Stimulated activated CD8-positive, alpha-beta memory T cell treated with anti-CD3 and anti-CD28 coated beads, Interleukin-7, amount 100 ng/mL, for 24 hours (primary cell): ENCODE results near the gene TIMD4.
A peak's percentile ranks its signal among the peaks of the same experiment; 100 is the strongest.

ENCODE experiments used
- DNase-seq: peaks from one replicate; pipeline ENCODE4 v3.0.0-alpha.2; 2020; ENCODE audit warnings: low read depth

TIMD4 gene

DNA sequence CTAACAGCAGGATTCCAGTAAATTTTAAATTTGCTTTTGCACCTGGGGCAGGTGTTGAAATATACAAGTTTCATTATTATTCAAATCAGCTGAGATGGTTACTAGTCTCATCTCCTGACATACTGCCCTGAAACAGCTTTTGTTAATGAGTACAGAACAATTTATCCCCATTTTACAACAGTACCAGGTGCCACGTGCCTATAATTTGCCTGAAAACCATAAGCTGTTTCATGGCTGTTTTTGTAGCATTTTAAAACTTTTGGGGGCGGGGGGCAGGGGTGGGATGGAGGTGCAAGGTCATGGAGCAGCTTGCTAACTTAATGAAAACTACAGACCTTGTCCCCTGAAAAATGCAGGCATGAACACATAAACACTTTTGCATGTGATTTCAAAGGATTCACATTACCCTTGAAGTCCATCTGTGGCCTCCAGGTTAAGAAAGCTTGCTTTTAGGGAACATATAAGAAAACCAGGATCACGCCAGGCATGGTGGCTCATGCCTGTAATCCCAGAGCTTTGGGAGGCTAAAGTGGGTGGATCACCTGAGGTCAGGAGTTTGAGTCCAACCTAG is 42.1 kb downstream of the TIMD4 start:
- DNase-seq, result no peak

DNA sequence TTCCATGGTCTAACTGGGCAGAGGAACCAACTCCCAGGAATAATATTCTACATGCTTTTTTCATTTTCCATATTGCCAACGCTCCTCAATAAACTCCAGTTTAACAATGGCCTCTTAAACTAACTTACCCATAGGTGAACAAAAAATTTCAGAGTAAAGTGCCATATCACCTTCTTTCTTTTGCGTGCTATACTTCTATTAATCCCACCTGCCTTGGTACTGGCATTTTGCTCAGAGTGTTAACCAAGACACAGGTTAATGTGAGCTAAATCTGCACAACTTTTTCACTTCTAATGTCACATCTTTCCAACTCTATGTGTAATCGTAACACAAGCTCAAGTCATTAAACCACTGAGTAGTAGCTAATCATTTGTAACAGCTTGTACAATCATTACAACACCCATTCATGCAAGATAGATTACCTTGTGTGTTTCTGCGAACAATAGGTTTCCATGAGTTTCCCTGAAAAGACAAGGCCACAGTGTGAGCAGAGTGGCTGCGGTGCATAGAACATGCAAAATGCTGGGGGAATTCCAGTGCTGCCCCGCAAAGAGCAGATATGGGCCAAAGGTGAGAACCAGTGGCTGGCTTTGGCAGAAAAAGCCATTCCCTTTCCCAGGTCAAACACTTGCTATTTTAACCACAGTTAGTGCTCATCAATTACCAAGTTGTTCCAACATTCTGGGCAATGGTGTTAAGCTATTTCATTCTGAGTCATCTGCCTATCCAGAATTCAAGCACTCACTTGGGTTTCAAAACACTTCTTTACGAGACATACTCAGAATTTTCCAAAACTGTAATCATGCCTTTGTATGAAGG is 42.8 kb downstream of the TIMD4 start:
- DNase-seq, result peak; percentile 30

DNA sequence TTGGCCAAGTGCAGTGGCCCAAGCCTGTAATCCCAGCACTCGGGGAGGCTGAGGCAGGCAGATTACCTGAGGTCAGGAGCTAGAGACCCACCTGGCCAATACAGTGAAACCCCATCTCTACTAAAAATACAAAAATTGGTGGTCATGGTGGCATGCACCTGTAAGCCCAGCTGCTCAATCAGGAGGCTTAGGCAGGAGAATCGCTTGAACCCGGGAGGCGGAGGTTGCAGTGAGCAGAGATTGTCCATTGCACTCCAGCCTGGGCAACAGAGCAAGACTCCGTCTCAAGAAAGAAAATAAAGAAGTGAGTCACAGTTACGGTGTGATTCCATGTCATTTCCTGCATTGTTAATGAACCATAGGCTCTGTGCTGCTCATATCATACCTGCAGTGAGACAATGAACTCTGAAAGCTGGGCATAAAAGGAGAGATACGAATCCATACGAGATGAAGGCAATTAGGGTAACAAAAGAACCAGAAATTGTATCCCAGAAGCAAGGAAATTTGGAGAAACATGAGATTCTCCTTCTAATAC is 44.6 kb downstream of the TIMD4 start:
- DNase-seq, result no peak

DNA sequence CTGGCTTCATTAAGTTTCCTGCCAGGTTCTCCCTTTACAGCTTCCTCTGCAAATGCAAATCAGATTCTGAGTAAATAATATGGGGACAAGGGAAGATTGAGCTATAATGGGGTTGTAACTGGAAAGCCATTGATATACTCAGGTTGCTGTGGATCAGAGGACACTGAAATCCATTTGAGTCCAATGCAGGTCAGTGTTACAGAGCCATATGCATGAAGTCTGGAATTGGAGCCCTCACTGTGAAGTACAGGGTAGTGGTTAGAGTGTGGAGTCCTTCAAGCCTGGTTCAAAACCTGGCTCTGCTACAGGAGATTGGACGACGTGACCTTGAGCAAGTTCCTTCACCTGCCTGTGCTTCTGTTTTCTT is 48.7 kb downstream of the TIMD4 start:
- DNase-seq, result no peak

DNA sequence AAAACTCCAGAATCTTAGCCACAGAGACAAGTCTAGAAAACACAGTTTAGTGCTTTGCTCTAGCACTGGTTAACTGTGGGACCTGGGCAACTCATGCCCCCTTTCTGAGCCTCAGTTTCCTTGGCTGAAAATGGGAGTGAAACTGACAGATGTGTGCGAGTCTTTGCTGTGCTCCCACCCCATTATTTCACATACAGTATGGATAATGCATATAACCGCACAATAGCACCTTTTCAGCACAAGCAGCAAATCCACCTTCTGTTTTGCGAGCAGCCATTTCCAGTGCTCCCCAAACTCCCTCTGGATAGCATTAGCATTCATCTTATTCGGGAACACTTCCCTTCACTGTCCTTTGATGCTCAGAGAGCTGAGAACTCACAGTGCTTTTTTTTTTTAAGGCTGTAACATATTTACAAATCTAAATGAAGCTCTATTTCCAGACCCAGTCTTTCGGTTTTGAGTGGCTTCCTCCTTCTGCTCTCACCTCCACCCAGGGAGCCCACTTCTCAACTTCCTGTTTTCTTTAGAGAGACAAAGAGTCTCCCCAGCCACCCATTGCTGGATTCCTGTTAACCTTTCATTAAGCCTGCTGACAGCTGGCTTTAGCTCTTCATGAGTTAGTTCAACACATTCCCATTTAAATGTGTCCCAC is 49.2 kb downstream of the TIMD4 start:
- no peak for DNase-seq

DNA sequence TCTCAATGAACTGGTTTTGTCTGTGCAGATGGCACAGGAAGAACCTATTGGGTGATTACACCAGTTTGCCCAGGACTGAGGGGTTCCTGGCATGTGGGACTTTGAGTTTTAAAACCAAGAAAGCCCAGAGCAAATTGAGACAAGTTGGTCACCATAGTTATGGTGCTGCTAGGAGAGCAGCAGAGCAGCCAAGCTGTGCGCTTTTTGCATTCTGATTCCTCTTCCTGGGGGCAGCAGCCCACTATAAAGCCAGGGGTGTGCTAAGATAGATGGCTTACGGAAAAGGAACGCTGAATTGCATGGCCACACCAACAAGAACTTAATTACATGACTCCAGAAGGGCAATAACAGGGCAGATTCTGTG is 49.7 kb downstream of the TIMD4 start:
- no peak for DNase-seq

DNA sequence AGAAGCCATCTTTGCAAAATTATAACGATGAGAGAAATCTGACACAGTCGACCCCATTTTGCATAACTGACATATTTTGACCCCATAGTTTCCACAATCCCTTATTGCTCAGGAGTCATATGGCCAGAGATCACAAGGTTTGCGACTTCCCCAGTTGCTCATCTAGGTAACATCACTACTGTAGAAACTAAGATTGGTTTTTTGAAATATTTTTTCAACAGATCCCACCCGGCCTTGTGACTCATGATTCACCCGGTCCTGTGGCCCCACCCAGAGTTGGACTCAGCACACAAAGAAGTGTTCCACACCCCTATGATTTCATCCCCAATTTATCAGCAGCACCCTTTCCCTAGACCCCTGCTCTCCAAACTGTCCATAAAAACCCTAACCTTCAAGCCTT is 50.2 kb downstream of the TIMD4 start:
- DNase-seq, result no peak

DNA sequence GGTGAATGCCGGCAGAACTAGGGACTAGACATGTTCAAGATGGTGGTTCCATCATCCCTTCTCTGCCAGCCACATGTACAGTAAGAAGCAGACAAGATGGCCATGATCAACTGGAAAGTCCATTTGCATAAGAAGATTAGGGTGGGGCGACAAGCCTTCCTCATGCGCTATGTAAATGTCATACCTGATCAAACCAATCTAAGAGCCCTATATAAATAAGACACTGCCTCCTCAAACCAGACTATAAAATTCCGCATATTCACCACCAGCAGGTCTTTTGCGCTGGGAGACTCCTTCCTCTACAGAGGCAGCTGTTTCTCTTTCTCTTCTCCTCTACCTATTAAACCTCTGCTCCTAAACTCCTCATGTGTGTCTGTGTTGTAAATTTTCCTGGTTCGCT is 53.8 kb downstream of the TIMD4 start:
- no peak for DNase-seq

DNA sequence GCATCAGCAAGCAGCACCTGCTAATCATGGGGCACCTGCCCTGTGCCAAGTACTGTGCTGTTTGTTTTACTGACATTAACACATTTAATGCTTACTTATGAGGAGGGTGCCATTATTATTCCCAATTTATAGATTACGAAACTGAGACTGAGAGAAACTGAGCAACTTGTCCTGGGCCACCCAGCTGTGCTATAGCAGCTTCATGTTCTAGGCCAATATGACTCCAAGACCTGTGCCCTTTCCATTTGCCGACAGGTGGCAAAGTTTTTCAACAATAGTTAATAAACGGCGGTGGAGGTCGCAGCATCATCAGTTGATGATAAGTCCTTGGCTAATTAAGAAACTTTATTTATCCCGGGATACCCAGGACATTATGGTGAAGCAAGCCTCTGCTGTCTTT is 55.4 kb downstream of the TIMD4 start:
- DNase-seq, result no peak

DNA sequence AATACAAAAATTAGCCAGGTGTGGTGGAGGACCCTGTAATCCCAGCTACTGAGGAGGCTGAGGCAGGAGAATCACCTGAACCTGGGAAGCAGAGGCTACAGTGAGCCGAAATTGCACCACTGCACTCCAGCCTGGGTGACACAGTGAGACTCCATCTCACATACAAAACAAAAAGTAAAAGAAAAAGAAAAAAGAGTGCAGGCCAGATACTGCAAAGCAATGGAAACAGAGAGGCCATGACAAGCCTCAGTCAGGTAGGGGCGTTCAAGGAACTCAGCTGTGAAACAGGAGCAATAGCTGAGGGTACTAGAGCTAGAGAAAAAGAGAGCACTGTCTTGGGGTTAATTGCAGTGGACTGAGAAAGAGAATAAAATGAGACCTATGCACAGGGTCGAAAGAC is 56.2 kb downstream of the TIMD4 start:
- no peak for DNase-seq

DNA sequence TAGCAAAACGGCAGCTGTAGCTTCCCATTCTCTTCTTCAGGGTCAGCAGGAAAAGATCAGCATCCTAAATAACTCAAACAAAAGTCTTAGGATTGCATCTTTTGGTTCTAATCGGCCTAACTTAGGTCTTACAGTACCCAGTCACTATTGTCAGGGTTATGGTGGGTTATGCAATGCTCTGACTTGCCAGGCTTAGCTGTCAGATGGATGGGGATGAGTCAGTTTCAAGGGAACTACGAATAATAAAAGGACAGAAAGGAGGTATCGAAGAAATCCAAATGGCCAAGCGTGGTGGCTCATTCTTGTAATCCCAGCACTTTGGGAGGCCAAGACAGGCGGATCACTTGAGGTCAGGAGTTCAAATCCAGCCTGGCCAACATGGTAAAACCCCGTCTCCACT is 66.5 kb downstream of the TIMD4 start:
- DNase-seq, result no peak

DNA sequence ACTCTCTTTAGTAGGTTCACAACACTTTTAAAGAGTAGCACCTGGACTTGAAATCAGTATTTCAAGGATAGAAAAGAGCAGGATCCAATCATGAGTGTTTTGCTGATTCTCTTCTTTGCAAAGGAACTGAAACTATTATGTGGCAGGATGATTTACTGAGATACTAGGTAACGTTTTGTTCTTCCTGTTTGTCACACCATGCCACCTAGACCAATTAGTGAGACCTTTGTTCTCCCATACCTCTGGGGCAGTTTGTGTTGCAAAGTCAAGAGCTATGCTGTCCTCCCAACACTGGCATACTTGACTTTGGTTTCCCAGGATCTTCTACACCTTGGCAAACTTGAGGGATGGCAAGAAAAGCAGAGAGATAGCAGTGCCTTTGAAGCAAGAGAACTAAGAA is 69.5 kb downstream of the TIMD4 start:
- DNase-seq, result no peak

DNA sequence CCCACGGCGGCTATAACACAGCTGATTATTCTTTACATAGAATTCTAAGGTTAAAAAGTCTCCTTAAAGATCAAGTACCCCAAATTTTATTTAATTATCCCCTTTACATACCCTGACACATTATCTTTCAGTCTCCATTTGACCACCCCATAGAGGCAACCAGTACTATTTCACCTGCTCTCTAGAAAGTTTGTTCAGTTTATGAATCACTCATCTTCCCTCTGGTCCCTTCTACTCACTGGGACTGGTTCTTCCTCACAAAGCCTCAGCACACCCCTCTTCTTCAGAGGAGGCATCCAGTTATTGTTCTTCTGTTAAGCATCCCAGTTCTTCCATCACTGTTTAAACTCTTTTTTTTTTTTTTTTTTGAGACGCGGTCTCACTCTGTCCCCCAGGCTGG is 70.2 kb downstream of the TIMD4 start:
- DNase-seq, result no peak

DNA sequence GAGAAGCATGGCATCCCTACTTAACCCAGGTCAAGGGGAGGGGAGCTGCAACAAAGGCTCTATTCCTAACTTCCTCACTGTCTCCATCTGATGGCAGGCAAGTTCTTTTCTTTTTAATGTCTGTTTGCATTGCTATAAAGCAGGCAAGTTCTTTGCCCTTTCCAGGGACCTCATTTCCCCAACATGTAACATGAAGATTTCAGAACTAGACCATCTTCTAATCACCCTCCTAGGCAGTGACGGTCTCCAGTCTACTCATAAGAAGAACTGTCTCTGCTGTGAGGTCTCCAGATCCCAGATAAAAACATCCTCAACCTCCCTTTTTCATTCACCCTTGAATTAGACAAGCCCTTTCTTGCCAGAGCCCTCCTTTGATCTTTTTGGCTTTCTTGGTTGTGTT is 70.8 kb downstream of the TIMD4 start:
- DNase-seq, result no peak

DNA sequence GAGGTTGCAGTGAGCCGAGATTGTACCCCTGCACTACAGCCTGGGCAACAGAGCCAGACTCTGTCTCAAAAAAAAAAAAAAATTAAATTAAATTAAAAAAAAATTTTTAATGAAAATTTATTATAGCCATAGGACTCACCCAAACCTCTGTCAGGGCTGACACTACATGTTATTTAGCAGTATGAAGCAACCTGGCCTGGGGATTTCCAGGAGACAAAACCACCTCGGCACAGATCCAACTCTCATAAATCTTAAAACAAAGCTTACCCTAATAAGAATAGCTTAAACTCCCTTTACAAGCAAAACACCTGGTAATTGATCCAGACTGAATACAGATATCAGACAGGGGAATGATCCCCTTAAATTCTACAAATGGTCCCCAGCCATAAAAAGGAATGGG is 74.5 kb downstream of the TIMD4 start:
- DNase-seq, result no peak

DNA sequence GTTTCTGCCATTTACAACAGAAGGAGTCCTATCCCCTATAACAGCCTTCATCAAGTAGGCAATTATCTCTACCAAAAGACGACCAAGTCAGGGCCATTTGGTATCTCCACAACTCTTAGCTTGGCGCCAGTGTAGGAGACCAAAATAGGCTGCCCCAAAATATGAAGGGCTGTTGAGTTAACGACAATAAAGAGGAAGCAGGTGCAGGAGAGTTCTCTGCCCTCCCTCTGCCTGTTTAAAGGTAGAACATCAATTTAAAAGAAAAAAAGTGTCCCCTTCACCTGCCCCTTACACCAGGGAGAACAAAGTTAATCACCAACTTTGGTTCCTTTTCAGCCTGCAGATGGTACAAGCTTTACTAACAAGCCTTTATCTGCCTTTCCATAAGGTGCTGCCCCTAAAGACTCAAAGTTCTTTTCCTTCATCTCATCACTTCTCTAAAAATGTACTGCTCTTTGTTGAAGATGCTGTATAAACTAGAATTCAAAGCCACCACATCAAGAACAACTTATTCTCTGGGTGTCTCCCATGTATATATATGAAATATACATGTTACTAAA is 79.6 kb downstream of the TIMD4 start:
- DNase-seq, result no peak

DNA sequence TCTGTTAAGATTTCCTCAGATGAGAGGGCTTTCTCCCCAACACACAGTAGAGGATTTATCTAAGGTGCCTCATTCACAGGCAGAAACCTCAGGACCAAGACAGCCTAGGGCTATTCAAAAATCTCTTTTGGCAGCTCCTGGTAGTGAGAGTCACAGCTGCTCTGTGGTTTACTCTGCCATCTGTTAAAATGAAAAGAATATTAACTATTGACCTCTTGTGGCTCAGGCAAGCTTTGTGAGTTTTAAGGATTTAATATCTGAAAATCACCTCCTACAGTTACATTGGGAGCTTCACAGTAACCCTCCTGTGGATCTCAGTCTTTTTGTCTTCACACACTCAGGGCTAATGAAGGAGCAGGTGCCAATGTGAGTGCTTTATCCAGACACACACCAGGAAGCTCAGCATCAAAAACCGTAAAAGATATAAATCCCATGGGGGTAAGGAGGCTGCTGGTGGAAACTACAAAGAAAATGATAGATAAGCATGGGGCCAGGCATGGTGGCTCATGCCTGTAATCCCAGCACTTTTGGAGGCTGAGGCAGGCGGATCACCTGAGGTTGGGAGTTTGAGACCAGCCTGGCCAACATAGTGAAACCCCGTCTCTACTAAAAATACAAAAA is 83.3 kb downstream of the TIMD4 start:
- DNase-seq, result no peak

DNA sequence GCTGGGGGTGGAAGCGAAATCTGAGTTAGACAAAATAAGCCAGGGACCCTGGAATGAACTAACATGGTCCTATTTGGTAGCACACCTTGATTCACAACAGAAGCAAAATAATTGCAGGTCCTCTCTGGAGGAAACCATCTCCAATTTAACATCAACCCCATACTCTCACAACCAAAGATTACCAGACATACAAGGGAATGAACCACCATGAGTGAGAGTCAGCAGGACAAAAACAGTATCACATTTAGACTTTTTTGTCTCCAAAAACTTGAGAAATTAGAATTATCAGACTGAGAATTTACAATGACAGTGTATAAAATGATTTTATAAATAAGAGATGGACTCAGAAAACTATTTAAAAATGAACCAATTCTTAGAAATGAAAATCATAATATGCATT is 91.8 kb downstream of the TIMD4 start:
- DNase-seq, result no peak

DNA sequence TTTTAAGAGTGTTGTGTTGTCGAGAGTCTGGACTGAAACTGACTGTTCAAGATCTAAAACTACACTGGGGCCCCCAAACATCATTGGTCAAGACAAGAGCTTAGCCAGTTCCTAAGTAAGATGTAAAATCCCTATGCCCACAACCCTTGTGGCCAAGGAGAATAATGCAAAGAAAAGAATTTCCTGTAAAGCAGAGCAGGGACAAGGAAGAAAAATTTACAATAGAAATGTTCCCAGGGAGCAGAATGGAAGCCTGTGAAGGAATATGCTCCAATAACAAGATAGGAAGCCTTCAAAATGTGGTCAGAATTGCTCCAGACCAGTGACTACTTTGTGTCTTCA is 92.6 kb downstream of the TIMD4 start:
- no peak for DNase-seq
